Esophagus muscularis mucosa (tissue), 4 donors: ENCODE measurements around the gene ESRRB. TPM values are rescaled to one million over a fixed set of nuclear protein-coding genes. Genes with fewer than 3 reads are reported as not detected.

ENCODE experiments used
- DNase-seq: peaks from one replicate; pipeline ENCODE4 v3.0.0-alpha.2; 2017; ENCODE audit errors: extremely low spot score
- H3K27ac ChIP-seq, 4 donors: fragments of 200-600 bp; sonication (generic); replicated peaks in 1 of 4; 1 replicate in 3 of 4; 2 replicates in 1 of 4; pipeline ENCODE4 v1.5.1; 2016 to 2019; ENCODE audit warnings: mild to moderate bottlenecking in 1 of 4
- H3K27me3 ChIP-seq, 4 donors: fragments of 200-600 bp; sonication (generic); one replicate each; pipeline versions ENCODE4 v1.5.1 to v1.6.0; 2016 to 2019
- H3K36me3 ChIP-seq, 4 donors: fragments of 200-600 bp; sonication (generic); one replicate each; pipeline ENCODE4 v1.5.1; 2016 to 2019
- H3K4me1 ChIP-seq, 4 donors: fragments of 200-600 bp; sonication (generic); one replicate each; pipeline ENCODE4 v1.5.1; 2016 to 2019
- H3K4me3 ChIP-seq, 4 donors: fragments of 200-600 bp; sonication (generic); 1 replicate in 2 of 4; 2 replicates in 2 of 4; pipeline ENCODE4 v1.5.1; 2016 to 2019; ENCODE audit warnings: mild to moderate bottlenecking in 4 of 4, moderate library complexity in 1 of 4
- H3K9me3 ChIP-seq, 4 donors: fragments of 200-600 bp; sonication (generic); 1 replicate in 3 of 4; 2 replicates in 1 of 4; pipeline ENCODE4 v1.5.1; 2016 to 2019
- EP300 ChIP-seq: sonication (generic); formaldehyde crosslinking; IDR thresholded peaks from one replicate; pipeline ENCODE4 v1.6.1; 2017; ENCODE audit warnings: antibody characterized with exemption
- POLR2A ChIP-seq: fragments of 450-650 bp; IDR thresholded peaks from one replicate; pipeline ENCODE4 v1.6.1; 2017; ENCODE audit warnings: antibody characterized with exemption, moderate library complexity, mild to moderate bottlenecking, low read depth
- POLR2AphosphoS5 ChIP-seq, 2 donors: sonication (generic); formaldehyde crosslinking; IDR thresholded peaks; one replicate each; pipeline ENCODE4 v1.6.1; 2017; ENCODE audit warnings: antibody characterized with exemption in 2 of 2
- WGBS: methylation state at CpG from one replicate; pipeline ENCODE4 v1.1.5; 2018; 5-methylcytosine and 5-hydroxymethylcytosine counted together
- intact Hi-C: fragments of 100-400 bp; cut with DNase I; formaldehyde crosslinking; loops from one replicate; pipeline ENCODE4 v1.15.1; 2023
- total RNA-seq, 4 donors: library from RNA; depleted of rRNA; stranded (reverse); fragments of >200 nt; gene quantifications; one replicate each; pipeline versions ENCODE4 v1.1.0 to v1.2.1, GENCODE V29; 2016
- TF ChIP-seq, protein P1 (sequence below), 3 experiments: fragments of 200-600 bp in 2 of 3; fragments of 450-650 bp in 1 of 3; sonication (generic) in 2 of 3; IDR thresholded peaks; one replicate each; pipeline ENCODE4 v1.5.1; 2017 to 2019; ENCODE audit warnings: antibody characterized with exemption in 3 of 3, mild to moderate bottlenecking in 2 of 3, moderate library complexity in 1 of 3

ESRRB gene
- total RNA-seq, 4 donors from 2014 or later = 0.17 to 0.26 TPM; not detected in 2

DNA sequence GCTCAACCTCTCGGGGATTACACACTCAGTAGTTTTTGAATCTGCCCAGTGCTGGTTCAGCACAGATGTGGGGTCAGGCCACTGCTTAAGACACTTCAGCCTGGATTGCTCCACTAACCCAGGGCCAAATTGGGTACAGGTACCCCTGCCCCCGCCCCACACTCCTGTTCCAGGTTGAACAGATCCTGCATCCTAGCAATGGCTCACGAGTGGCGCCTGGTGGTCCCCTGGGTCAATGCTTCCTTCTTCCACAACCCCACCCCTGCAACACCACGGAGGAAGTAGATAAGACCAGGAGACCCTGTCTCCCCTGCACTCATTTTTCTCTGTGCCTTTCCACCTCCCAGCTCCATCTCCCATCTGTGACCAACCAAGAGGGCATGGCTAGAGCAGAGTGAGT lies 108.4 kb downstream of the ESRRB start:
- H3K27me3 ChIP-seq = no peaks in the 10 kb centered on the region
- intact Hi-C loops = no loop called here
- no peaks in the 10 kb centered on the region for H3K9me3 ChIP-seq
- peaks cover 0 to 10% (median 0%) of the 10 kb centered on the region in 4 donors for H3K36me3 ChIP-seq
- H3K4me3 ChIP-seq = no peak overlapping the region
- no peak overlapping the region for H3K27ac ChIP-seq
- H3K4me1 ChIP-seq = no peaks in the 10 kb centered on the region
- DNase-seq = no peak
- WGBS = 79% methylated on average over 5 of the region's 5 CpGs
- TF ChIP-seq, protein P1, sequence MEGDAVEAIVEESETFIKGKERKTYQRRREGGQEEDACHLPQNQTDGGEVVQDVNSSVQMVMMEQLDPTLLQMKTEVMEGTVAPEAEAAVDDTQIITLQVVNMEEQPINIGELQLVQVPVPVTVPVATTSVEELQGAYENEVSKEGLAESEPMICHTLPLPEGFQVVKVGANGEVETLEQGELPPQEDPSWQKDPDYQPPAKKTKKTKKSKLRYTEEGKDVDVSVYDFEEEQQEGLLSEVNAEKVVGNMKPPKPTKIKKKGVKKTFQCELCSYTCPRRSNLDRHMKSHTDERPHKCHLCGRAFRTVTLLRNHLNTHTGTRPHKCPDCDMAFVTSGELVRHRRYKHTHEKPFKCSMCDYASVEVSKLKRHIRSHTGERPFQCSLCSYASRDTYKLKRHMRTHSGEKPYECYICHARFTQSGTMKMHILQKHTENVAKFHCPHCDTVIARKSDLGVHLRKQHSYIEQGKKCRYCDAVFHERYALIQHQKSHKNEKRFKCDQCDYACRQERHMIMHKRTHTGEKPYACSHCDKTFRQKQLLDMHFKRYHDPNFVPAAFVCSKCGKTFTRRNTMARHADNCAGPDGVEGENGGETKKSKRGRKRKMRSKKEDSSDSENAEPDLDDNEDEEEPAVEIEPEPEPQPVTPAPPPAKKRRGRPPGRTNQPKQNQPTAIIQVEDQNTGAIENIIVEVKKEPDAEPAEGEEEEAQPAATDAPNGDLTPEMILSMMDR (IDR thresholded peaks at IDR 0.05) = no peak
- TF ChIP-seq EP300 (no peak), POLR2A (no peak), POLR2AphosphoS5 (IDR thresholded peaks at IDR 0.05) (no peak)

DNA sequence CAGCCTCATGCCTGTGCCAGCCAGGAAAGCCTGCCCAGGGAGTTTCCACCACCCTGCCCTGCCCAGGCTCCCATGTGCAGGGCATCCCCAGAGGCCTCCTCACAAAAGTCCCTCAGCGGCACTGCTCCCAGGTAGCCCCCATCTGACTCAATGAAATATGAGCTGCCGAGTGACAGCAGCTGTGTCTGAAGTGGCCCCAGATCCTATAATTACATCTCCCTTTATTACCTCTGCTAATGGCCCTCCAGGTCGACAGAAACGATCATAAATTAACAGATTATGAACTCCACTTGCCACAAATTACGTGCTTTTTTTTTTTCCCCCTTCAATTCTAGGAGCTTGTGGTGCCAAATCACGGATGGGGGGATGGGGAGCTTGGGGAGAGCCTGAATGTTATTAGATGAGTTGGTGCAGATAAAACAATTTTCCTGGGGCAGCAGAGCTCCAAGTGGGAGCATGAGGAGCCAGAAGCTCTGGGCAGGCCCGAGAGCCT lies 110.4 kb downstream of the ESRRB start:
- no peak overlapping the region for H3K27ac ChIP-seq
- DNase-seq = no peak
- peaks cover 0 to 10% (median 0%) of the 10 kb centered on the region in 4 donors for H3K36me3 ChIP-seq
- H3K4me1 ChIP-seq = no peaks in the 10 kb centered on the region
- no peaks in the 10 kb centered on the region for H3K27me3 ChIP-seq
- TF ChIP-seq POLR2A (no peak), POLR2AphosphoS5 (IDR thresholded peaks at IDR 0.05) (no peak), EP300 (no peak)
- TF ChIP-seq, protein P1 (IDR thresholded peaks at IDR 0.05) = no peak
- no peaks in the 10 kb centered on the region for H3K9me3 ChIP-seq
- no peak overlapping the region for H3K4me3 ChIP-seq
- WGBS = 56% methylated on average over 6 of the region's 7 CpGs
- intact Hi-C loops = no loop called here

DNA sequence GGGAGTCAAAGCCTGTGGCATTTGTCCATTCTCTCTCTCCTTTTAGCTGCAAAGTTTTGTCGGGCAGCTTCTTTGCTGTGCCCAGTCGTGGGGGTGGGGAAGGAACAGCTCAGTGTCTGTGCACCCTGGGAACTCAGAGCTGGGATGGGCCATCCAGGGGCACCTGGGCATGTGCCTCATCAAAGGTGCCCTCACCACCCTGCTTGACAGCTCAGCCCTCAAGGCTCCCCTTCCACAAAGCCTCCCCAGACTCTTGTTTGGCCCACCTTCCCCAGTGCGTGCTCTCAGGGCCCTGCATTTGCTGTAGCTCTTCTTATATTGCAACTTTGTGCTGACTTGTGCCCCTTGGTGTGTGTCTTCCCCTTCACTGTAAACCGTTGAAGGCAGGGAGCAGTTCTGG lies 112.6 kb downstream of the ESRRB start:
- Histone ChIP-seq H3K4me3 (no peak overlapping the region), H3K27ac (no peak overlapping the region), H3K27me3 (no peaks in the 10 kb centered on the region), H3K4me1 (no peaks in the 10 kb centered on the region), H3K9me3 (no peaks in the 10 kb centered on the region), H3K36me3 (peaks cover 0 to 5% (median 0%) of the 10 kb centered on the region in 4 donors)
- TF ChIP-seq POLR2A (no peak), EP300 (no peak), POLR2AphosphoS5 (IDR thresholded peaks at IDR 0.05) (no peak)
- TF ChIP-seq, protein P1 (IDR thresholded peaks at IDR 0.05) = no peak
- 89% methylated on average over 3 of the region's 4 CpGs for WGBS
- intact Hi-C loops = no loop called here
- DNase-seq = no peak

DNA sequence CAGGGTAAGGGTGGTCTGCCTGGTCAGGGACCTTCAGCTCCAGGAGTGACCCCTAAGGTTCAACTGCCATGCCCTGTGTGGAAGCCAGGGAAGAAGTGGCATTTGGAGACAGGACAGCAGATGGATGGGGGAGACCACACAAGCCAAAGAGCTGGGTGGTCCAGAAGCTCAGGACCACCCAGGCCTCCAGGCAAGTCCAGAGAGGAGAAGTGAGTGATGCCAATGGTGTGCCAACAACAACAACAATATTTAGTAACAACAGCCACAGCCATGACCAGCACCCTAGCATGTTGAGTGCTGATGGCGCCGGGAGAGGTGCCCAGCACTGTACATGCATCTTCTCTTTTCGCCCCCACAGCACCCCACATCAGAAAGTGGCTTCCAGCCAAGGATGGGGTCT lies 113.7 kb downstream of the ESRRB start:
- WGBS = 91% methylated on average over 3 of the region's 3 CpGs
- Histone ChIP-seq H3K27ac (no peak overlapping the region), H3K9me3 (no peaks in the 10 kb centered on the region), H3K36me3 (peaks cover 0 to 5% (median 0%) of the 10 kb centered on the region in 4 donors), H3K4me3 (no peak overlapping the region), H3K27me3 (no peaks in the 10 kb centered on the region), H3K4me1 (no peaks in the 10 kb centered on the region)
- TF ChIP-seq, protein P1 (IDR thresholded peaks at IDR 0.05) = no peak
- TF ChIP-seq POLR2AphosphoS5 (IDR thresholded peaks at IDR 0.05) (no peak), POLR2A (no peak), EP300 (no peak)
- intact Hi-C loops = no loop called here
- no peak for DNase-seq

DNA sequence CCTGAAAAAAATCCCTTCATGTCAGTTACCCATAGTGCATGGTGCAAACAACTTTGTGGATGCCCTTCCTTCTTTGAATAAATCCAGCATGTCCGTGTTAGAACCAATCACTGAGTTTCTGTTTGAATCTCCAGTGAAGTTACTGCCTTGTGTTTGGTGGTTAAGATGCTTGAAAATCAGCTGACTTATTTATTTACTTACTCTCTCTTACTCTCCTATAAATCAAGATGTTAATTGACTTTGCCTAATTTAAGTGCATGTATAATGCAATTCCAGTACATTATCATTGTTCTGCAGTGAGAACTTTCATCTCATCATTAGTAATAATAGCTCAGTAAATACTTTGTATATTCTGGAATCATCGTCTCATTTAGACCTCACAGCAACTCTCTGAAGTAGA lies 114.2 kb downstream of the ESRRB start:
- intact Hi-C loops = no loop called here
- no peak for DNase-seq
- no peaks in the 10 kb centered on the region for H3K4me1 ChIP-seq
- H3K4me3 ChIP-seq = no peak overlapping the region
- peaks cover 0 to 5% (median 0%) of the 10 kb centered on the region in 4 donors for H3K36me3 ChIP-seq
- no peak overlapping the region for H3K27ac ChIP-seq
- 90% methylated on average over 2 of the region's 2 CpGs for WGBS
- no peaks in the 10 kb centered on the region for H3K9me3 ChIP-seq
- no peaks in the 10 kb centered on the region for H3K27me3 ChIP-seq
- TF ChIP-seq POLR2A (no peak), EP300 (no peak), POLR2AphosphoS5 (IDR thresholded peaks at IDR 0.05) (no peak)
- TF ChIP-seq, protein P1 (IDR thresholded peaks at IDR 0.05) = no peak
